ENCODE results near the gene TLK1. TPM values are rescaled to one million over a fixed set of nuclear protein-coding genes. Genes with fewer than 3 reads are reported as not detected.

TLK1 gene
- total and polyA plus RNA-seq, 2 of the 4 experiments (the other 2 are of a cell fraction): 7.3 to 12.5 TPM

GRCh38 chr2:171109020-171109419 is 51.7 kb downstream of the TLK1 start:
- ATAC-seq (ENCODE audit: low read depth) (no peak), DNase-seq (no peak)
- Histone ChIP-seq H3K79me1 (ENCODE audit: low read depth in 1 of 2, low read length in 2 of 2) (peaks cover 17 to 46% of the 10 kb centered on the region in 2 experiments), H3K27me3 (ENCODE audit: control insufficient read depth, insufficient read depth, low read length) (no peaks in the 10 kb centered on the region), H4K5ac (ENCODE audit: low read depth, low read length) (no peak overlapping the region), H3K4me1 (ENCODE audit: control insufficient read depth, insufficient read depth, low read length) (no peaks in the 10 kb centered on the region; the same call in none of the 2 replicates), H3K4me2 (ENCODE audit: low read depth, low read length) (no peak overlapping the region), H2BK5ac (ENCODE audit: low read depth, low read length, poor library complexity, severe bottlenecking) (no peak overlapping the region), H3K23ac (ENCODE audit: low read depth, low read length) (no peak overlapping the region), H2BK20ac (ENCODE audit: low read depth, low read length) (no peak overlapping the region), H3K18ac (ENCODE audit: low read depth, low read length) (no peak overlapping the region), H4K8ac (ENCODE audit: low read depth in 2 of 2, low read length in 2 of 2) (no peak overlapping the region), H3K36me3 (ENCODE audit: control insufficient read depth, insufficient read depth, low read length) (peaks cover 5% of the 10 kb centered on the region), H4K20me1 (ENCODE audit: insufficient read depth, low read length) (peaks cover 15% of the 10 kb centered on the region; the same call in 1 of the 2 replicates), H2AFZ (replicated peaks; ENCODE audit: low read length, poor library complexity) (no peak overlapping the region), H3K9me1 (ENCODE audit: insufficient read depth, low read length) (no peaks in the 10 kb centered on the region), H3K14ac (replicated peaks; ENCODE audit: low read depth, low read length) (no peak overlapping the region), H4K91ac (ENCODE audit: insufficient read depth, low read depth, low read length) (no peak overlapping the region), H3K9me3 (ENCODE audit: control insufficient read depth, insufficient read depth, low read length) (peaks cover 2% of the 10 kb centered on the region), H3K56ac (ENCODE audit: extremely low read depth, insufficient read depth, low read length) (no peak overlapping the region), H2BK120ac (ENCODE audit: low read depth, low read length) (no peak overlapping the region), H3K9ac (ENCODE audit: low read depth, low read length) (no peak overlapping the region), H2AK9ac (replicated peaks; ENCODE audit: low read depth, low read length, poor library complexity) (no peak overlapping the region), H3K27ac (ENCODE audit: insufficient read depth, low read length) (no peak overlapping the region), H2BK15ac (ENCODE audit: low read depth, low read length) (no peak overlapping the region), H2AK5ac (ENCODE audit: low read depth, low read length) (no peak overlapping the region), H3K4me3 (ENCODE audit: insufficient read depth, low read depth, low read length) (no peak overlapping the region), H3K4ac (ENCODE audit: low read depth, low read length) (no peak overlapping the region)
- no CpG with 5 or more reads among the region's 1 CpG for WGBS, 2 experiments (ENCODE audit: extremely low coverage in 2 of 2, insufficient read length in 1 of 2)
- dilution Hi-C loops (cut with HindIII; ENCODE audit: low sequenced_read_pairs, unreplicated experiment) (no loop called here), intact Hi-C loops (cut with micrococcal nuclease) (no loop called here), in situ Hi-C loops (cut with MboI; ENCODE audit: low sequenced_read_pairs) (no loop called here)
- BruUV-seq (replicated peaks): no TSS peak
- TF ChIP-seq CEBPB (IDR thresholded peaks at IDR 0.05; ENCODE audit: low read depth, low read length): no peak
- no peak for TF ChIP-seq RCOR1 (IDR thresholded peaks at IDR 0.05; ENCODE audit: insufficient replicate concordance, low read length)
- TF ChIP-seq USF2 (IDR thresholded peaks at IDR 0.05; ENCODE audit: low read depth, low read length): no peak
- ChIA-PET CTCF (interaction anchor here (1.0 kb wide), 1 partner anchor 9 kb away, joined by 3 read pairs; no protein-coding TSS in a partner anchor), POLR2A (ENCODE audit: unreplicated experiment) (no interaction called here)
